Measurements from ENCODE around the gene CATSPERD.

Gene CATSPERD

GRCh38 chr19:5785423-5785822 is 65.0 kb downstream of the CATSPERD start:
- DNase-seq (ENCODE audit: low read depth in 3 of 3, low spot score in 1 of 3), result no peak

GRCh38 chr19:5786593-5787408 is 66.4 kb downstream of the CATSPERD start:
- no peak for DNase-seq (ENCODE audit: low read depth in 3 of 3, low spot score in 1 of 3)

- DNase-seq (ENCODE audit: low read depth in 3 of 3, low spot score in 1 of 3), result no peak
Measured at GRCh38 chr19:5787409-5788182, 67.2 kb downstream of the CATSPERD start.

- DNase-seq (ENCODE audit: low read depth in 3 of 3, low spot score in 1 of 3), result no peak
Measured at GRCh38 chr19:5788422-5788821, 68.0 kb downstream of the CATSPERD start.

DNA sequence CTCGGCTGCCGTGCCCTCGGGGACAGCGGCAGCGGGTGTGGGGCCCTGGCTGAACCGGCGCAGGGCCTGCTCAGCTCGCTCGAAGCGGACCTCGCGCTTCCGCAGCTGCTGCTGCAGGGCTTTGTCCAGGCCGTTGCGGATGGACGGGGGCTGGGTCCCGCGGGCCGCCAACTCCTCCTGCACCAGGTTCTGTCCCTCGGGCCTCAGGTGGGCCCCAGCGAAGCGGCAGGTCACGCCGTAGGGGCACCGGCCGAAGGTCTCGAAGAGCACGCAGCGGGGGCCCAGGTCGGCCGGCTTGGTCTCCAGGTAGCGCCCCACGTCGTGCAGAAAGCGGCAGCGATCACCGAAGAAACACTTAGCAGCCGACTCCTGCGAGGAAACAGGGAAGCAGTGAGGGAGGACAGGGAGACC is 68.9 kb downstream of the CATSPERD start:
- DNase-seq (ENCODE audit: low read depth in 3 of 3, low spot score in 1 of 3), result no peak

DNA sequence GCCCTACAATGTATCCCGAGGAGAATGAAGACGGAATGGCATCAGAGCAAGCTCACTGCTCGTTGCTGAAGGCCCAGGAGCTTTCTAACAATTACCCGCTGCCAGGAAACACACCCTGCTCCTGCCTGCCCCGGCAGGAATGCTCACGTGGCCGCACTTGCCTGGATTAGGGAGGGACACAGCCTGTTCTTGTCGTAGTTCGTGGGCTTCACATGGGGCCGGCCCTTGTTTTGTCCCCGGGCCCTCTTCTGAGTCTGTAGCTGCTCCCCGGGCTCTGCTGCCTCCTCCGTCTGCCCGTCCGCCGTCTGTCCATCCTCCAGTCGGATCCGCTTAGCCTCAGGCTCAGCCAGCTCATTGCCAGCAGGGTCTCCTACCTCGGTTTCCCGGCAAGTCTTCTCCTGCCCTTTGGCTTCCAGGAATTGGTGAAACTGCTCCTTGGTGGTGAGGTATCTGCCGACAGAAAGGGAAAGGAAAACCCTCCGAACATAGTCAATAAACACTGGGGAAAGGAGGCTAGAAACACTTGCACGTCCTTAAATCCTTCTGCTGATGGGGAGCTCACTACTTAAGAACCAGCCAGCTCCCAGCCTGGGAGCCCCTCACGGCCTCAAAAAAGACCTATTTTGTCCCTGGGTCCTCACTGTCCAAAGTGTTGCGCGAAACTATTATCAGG is 69.6 kb downstream of the CATSPERD start:
- no peak for DNase-seq (ENCODE audit: low read depth in 3 of 3, low spot score in 1 of 3)

- peak; percentile 88 to 95 (median 91) for DNase-seq (ENCODE audit: low read depth in 3 of 3, low spot score in 1 of 3)
Measured at GRCh38 chr19:5790559-5791520, 70.4 kb downstream of the CATSPERD start, which contains the start of gene DUS3L. DUS3L (minus strand) TSS chr19:5791163; CDS start chr19:5791141, 22 bp downstream.

DNA sequence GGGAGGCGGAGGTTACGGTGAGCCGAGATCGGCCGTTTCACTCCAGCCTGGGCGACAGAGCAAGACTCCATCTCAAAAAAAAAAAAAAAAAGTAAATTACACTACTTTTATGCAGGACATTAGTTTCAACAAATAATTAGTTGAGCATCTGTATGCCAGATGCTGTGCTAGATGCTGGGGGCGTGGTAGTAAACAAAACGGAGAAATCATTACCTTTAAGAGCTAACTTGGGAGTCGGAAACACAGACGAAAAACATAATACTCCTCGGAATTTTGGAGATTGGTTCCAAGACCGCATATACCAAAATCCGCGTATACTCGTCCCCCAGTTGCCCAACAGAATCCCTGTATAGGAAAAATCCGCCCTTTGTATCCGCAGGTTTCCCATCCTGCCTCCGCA is 71.8 kb downstream of the CATSPERD start:
- DNase-seq (ENCODE audit: low read depth in 3 of 3, low spot score in 1 of 3), result no peak

GRCh38 chr19:5793188-5793587 is 72.8 kb downstream of the CATSPERD start:
- DNase-seq (ENCODE audit: low read depth in 3 of 3, low spot score in 1 of 3), result no peak

DNA sequence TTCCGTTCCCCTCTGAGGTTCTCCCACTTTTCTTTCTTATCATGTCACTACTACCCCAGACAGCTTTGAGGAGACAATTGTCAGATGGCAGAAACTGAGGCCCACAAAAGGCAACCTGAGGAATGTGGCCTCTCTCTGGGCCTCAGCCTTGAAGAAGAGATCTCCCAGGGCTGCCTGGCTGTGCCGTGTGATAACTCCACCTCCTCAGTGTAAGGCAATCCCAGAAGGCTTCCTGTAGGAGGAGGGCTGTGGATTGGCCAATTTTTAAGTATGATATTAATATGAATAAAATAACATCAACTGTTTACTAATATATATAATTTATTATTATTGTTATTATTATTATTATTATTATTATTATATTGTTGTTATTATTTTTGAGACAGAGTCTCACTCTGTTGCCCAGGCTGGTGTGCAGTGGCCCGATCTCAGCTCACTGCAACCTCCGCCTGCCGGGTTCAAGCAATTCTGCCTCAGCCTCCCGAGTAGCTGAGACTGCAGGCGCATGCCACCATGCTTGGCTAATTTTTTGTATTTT is 75.0 kb downstream of the CATSPERD start:
- no peak for DNase-seq (ENCODE audit: low read depth in 3 of 3, low spot score in 1 of 3)

DNA sequence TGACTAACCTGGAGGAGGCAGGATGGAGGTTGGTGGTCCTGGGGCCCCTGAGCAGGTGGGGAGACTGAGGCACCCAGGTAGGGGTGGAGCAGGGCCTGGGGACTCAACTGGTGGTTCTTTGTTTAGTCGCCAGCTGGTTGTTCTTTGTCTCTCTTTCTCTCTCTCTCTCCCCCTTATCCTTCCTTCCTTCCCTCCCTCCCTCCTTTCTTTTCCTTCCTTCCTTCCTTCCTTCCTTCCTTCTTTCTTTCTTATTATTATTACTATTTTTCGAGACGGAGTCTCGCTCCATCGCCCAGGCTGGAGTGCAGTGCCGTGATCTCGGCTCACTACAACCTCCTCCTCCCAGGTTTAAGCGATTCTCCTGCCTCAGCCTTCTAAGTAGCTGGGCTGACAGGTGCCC is 77.8 kb downstream of the CATSPERD start:
- no peak for DNase-seq (ENCODE audit: low read depth in 3 of 3, low spot score in 1 of 3)

GRCh38 chr19:5799247-5800241 is 79.1 kb downstream of the CATSPERD start:
- no peak for DNase-seq (ENCODE audit: low read depth in 3 of 3, low spot score in 1 of 3)

GRCh38 chr19:5800361-5801270 is 80.2 kb downstream of the CATSPERD start:
- no peak for DNase-seq (ENCODE audit: low read depth in 3 of 3, low spot score in 1 of 3)

DNA sequence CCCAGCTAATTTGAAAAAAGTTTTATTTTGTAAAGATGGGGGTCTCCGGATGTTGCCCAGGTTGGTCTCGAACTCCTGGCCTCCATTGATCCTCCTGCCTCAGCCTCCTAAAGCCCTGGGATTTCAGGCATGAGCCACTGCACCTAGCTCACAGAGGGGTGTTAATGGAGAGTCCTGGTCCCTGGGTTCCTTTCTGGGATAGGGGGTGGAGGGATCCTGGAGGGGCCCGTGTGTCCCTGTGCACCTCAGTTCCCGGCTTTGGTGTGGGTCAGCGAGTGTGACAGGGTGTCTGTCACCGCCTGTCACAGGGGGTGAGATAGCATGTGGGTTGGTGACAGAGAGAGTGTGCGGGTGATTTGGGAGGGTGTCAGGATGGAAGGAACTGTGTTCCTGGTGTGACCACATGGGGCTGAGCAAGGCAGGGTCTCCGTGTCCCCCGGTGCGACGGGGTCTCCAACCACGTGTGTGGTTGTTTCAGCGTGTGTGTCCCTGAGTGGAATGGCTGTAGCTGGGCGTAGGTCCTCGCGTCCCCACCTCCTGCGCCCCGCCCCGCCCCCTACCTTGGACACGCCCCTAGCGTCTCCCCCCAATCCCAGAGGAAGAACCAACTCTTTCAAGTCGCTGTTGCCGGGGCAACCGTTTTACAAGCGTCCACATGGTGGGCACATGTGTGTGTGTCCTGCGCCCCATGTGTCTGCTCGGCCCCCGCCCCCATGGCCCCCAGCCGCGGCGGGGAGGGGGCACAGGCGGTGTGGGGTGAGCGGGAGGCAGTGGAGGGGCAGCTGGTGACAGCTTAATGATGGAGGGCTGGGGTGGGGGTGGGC is 81.6 kb downstream of the CATSPERD start:
- no peak for DNase-seq (ENCODE audit: low read depth in 3 of 3, low spot score in 1 of 3)

DNA sequence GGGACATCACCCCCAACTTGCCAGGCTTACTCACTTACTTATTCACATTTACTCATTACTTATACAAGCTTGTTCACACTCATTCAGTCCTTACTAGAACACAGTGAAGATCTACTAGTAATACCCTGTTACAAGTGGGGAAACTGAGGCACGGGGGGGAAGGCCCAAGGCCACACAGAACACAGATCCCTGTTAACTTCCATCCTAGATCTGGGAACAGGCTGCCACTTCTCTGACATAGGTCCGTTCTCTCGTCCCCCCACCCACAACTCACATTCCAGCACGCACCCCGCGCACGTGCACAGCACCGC is 83.0 kb downstream of the CATSPERD start:
- DNase-seq (ENCODE audit: low read depth in 3 of 3, low spot score in 1 of 3), result no peak

GRCh38 chr19:5803752-5804515 is 83.5 kb downstream of the CATSPERD start:
- peak; percentile 77 to 92 (median 84) for DNase-seq (ENCODE audit: low read depth in 3 of 3, low spot score in 1 of 3)
